LNCaP clone FGC (cell line): ENCODE measurements around the gene MYD88.

Source experiments
- DNase-seq: peaks from one replicate; pipeline ENCODE4 v3.0.0-alpha.2; 2011; ENCODE audit warnings: low read depth
- H3K4me3 ChIP-seq: 2 replicates; pipeline ENCODE4 v1.5.1; 2011; ENCODE audit warnings: mild to moderate bottlenecking, low read depth, low read length, control low read depth
- CTCF ChIP-seq: IDR thresholded peaks from 2 replicates; pipeline ENCODE4 v1.5.1; 2012; ENCODE audit warnings: mild to moderate bottlenecking; ENCODE audit not compliant: control insufficient read depth, insufficient read depth; ENCODE audit errors: extremely low read depth

The MYD88 gene

GRCh38 chr3:38177181-38177580, 38.7 kb downstream of the MYD88 start:
- DNase-seq: no peak
- no peak for TF ChIP-seq CTCF
- H3K4me3 ChIP-seq: no peak overlapping the region

- no peak for TF ChIP-seq CTCF
- DNase-seq: no peak
These were observed 48.3 kb downstream of the MYD88 start for GRCh38 chr3:38186781-38187180.

GRCh38 chr3:38190481-38190881, 52.0 kb downstream of the MYD88 start:
- TF ChIP-seq CTCF: no peak
- no peak for DNase-seq
- no peak overlapping the region for H3K4me3 ChIP-seq

More at GRCh38 chr3:38186781-38187180, 48.3 kb downstream of the MYD88 start:
- H3K4me3 ChIP-seq: no peak overlapping the region
